IPS-18c (cell line): Measurements from ENCODE around the gene ATL2.
A peak's percentile ranks its signal among the peaks of the same experiment; 100 is the strongest.
"Not testable (repeated sequence)": the region's sequence is repeated elsewhere in the genome, so short reads cannot be mapped to it uniquely, and the experiment has no call there.

Experiments used
- H3K4me3 ChIP-seq: 2 replicates; pipeline ENCODE4 v1.7.0; 2013; ENCODE audit warnings: low read depth, mild to moderate bottlenecking, low read length, moderate library complexity; ENCODE audit not compliant: insufficient read depth
- H3K9me3 ChIP-seq: one replicate; pipeline ENCODE4 v1.6.1; 2013; ENCODE audit warnings: mild to moderate bottlenecking, low read length, moderate library complexity; ENCODE audit not compliant: control insufficient read depth, insufficient read depth

ATL2 gene

GRCh38 chr2:38377050-38377828 is at the start of gene ATL2:
Gene ATL2, minus strand, starts transcription at chr2:38377273. Its CDS starts 13 bp downstream, at chr2:38377260.
- Histone ChIP-seq H3K4me3 (peak within 1 kb of the TSS; percentile 92), H3K9me3 (no peaks in the 10 kb centered on the region)

GRCh38 chr2:38423763-38424162 is 46.7 kb upstream of the ATL2 start:
- Histone ChIP-seq H3K4me3 (no peak overlapping the region), H3K9me3 (peaks cover 2% of the 10 kb centered on the region)

DNA sequence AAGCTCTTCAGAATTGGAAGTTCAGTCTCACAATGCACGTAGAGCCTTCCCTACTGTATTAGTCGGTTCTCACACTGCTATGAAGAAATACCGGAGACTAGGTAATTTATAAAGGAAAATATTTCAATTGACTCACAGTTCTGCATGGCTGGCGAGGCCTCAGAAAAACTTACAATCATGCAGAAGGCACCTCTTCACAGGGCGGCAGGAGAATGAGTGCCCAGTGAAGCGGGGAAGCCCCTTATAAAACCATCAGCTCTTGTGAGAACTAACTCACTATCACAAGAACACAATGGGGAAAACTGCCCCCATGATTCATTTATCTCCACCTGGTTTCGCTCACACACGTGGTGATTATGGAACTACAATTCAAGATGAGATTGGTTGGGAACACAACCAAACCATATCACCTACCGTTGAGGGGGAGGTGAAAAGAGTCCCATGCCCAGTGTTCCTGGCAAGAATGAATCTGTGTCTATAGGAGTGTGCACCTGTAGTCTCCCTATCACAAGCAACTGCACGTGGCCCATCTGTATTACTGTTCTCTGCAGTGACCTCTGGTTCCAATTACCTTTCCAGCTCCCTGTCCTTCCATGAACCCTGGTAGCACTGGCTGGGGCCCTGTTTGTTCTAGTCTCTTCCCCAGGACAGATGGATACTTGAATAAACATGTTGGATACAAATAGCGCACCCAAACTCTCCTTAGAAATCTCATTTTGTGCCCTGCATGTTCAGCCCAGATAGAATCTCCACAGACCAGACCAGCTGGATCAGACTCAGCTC is 44.4 kb upstream of the ATL2 start:
- Histone ChIP-seq H3K9me3 (peaks cover 2% of the 10 kb centered on the region), H3K4me3 (no peak overlapping the region)

GRCh38 chr2:38419499-38419898 is 42.4 kb upstream of the ATL2 start:
- H3K9me3 ChIP-seq, result peaks cover 2% of the 10 kb centered on the region
- no peak overlapping the region for H3K4me3 ChIP-seq

- Histone ChIP-seq H3K4me3 (no peak overlapping the region), H3K9me3 (peaks cover 2% of the 10 kb centered on the region)
Observed at GRCh38 chr2:38418735-38419134, 41.7 kb upstream of the ATL2 start.

DNA sequence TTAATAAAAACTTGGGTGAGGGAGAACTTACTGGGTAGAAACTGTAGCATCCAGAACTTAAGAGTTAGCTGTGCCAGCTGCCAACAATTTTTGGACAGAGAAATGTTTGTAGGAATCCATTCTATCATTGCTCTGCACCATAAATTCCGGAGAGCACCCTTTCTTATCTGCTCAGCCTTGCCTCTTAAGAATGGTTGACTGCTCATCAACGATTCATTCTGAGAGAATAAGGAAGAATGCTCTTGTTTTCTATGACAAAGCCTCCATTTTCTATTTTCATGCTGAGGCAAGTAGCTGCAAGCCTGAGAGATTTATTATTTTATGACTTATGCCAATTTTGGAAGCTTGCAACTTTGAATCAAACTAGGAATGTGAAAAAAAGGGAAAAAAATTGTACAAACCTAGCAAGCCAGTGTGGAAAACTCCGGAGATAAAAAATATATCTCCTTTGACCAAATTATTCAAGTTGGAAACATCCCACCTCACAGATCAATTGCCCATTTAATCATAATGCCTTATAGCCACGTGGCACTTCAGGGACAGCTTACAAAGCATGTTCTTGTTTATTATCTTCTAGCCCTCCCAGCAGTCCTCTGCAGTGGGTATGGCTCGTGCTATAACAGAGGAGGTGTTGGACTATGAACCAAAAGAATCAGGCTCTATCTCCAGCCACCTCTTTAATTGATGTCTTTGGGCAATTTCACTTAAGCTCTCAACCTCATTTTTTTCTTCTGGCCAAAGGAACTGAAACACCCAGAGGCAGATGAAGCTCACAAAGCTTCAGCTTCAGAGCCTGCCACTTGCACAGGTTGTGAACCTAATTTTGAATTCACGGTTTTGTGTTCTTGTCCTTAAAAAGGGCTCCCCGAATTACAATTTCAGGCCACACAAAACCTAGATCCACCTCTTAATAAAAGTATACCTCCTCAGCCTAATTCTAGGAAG is 40.9 kb upstream of the ATL2 start:
- Histone ChIP-seq H3K9me3 (peaks cover 2% of the 10 kb centered on the region), H3K4me3 (no peak overlapping the region)

- peaks cover 6% of the 10 kb centered on the region for H3K9me3 ChIP-seq
- H3K4me3 ChIP-seq, result no peak overlapping the region
Observed at GRCh38 chr2:38416296-38417036, 39.4 kb upstream of the ATL2 start.

DNA sequence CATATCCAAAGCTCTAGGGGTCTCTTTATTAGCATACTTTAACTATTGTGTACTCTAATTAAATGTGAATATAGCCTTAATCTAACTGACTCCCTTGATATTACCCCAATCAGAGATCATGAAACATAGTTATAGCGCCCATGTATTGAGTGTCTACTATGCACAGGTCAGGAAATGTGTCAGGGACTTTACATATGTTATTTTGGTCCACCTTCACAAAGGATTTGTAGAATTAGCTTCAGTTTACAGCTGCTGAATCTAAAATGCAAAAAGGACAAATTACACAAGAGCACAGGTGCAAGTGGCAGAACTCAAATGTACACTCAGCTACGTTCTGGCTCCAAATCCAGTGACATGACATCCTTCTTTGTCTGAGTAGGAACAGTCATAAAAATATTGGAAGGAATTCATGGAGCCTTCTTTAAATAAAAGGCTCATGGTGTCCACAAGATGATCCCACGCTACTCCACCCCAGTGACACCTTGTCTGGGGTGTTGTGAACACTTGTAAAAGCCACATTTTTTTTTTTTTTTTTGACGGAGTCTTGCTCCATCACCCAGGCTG is 38.7 kb upstream of the ATL2 start:
- peaks cover 4% of the 10 kb centered on the region for H3K9me3 ChIP-seq
- H3K4me3 ChIP-seq, result no peak overlapping the region

DNA sequence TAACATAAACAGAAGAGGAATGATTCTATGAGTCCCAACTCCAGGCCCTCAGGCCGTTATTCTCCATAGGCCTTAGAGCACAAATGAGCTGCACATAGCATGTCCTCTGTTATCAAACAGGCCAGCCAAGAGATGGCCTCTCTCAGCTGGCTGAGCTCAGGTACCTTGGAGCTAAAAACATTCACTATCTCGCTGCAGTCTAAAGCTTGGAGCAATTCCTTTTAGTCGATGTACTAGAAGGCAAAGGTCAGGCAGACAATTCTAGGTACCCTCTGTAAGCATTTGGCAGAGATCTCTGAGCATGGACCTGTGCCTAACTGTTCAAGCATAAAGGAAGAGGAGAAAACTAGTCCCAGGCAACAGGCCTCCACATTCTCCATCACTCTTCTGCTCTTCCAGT is 38.0 kb upstream of the ATL2 start:
- Histone ChIP-seq H3K4me3 (no peak overlapping the region), H3K9me3 (peaks cover 4% of the 10 kb centered on the region)

GRCh38 chr2:38412235-38412871 is 35.3 kb upstream of the ATL2 start:
- H3K4me3 ChIP-seq, H3K9me3 ChIP-seq: not testable (repeated sequence)

- H3K4me3 ChIP-seq, result no peak overlapping the region; the same call in 1 of the 2 replicates
Observed at GRCh38 chr2:38409156-38410102, 32.4 kb upstream of the ATL2 start.

DNA sequence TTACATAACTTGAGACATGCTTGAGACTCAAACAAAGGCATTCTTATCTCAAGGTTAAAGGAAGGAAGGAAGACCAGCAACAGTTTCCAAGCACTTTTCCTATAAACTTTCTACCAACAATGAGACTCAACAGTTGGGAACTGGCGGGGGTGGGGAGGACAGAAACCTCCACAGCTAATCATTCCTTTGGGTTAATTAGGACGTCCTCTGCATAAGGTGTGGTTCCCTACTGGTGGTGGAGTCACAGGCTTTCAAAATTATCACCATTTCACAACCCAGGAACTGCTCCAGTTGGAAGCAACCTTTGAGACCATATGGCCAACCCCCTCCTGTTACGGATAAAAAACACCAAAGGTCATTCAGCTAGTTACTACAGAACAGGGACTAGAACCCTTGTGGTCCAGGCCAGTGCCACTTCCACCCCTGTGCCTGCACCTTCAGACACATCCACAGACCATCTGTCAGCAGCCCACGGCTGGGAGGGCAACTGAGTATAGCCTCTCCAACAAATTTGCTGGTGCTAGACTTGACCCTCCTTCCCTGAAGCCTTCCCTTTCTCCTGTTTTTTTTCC is 30.1 kb upstream of the ATL2 start:
- no peak overlapping the region for H3K4me3 ChIP-seq
- H3K9me3 ChIP-seq, result peaks cover 5% of the 10 kb centered on the region

More at GRCh38 chr2:38409156-38410102, 32.4 kb upstream of the ATL2 start:
- H3K9me3 ChIP-seq, result peaks cover 6% of the 10 kb centered on the region

DNA sequence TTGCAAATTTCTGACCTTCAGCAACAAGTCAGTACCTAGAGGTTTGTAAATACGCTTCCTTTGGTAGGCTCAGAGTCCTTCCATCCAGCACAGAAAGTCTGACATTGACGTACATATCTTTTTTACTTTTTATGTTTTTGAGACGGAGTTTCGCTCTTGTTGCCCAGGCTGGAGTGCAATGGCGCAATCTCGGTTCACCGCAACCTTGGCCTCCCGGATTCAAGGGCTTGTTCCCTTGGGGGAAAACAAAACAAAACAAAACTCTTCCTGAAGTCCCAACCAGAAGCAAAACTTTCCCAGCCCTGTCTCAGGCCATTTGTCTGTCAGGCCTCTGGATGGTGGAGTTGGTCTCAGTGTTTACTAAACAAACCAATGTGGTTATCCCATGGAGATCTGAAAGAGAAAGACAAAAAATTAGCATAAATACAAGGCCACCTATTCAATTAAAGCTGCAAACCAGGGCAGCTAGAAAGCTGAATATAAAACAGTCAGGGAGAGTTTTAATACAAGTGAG is 29.6 kb upstream of the ATL2 start:
- H3K9me3 ChIP-seq, result peaks cover 5% of the 10 kb centered on the region
- no peak overlapping the region for H3K4me3 ChIP-seq

DNA sequence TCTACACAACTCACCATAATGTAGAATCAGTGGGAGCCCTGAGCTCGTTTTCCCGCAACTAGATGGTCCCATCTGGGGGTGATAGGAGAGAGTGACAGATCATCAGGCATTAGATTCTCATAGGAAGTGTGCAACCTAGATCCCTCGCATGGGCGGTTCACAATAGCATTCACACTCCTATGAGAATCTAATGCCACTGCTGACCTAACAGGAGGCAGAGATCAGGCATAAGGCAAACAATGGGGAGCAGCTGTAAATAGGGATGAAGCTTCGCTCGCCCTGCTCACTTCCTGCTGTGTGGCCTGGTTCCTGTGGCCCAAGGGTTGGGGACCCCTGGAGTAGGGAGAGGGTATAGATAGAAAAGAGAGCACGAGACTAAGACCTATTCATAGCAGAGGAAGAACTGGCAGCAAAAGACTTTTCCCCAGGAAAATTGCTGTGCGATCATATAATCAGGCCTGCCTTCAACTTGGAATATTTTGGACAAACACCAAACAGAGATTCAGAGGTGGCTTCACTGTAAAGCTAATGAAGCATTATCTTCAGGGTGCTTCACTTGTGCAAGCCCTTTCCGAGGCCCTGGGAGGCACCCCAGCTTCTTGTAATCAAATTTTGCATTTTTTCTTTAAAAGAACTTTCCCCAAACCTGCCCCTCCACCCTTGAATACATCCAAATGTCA is 29.0 kb upstream of the ATL2 start:
- peaks cover 5% of the 10 kb centered on the region for H3K9me3 ChIP-seq
- no peak overlapping the region for H3K4me3 ChIP-seq
